Posterior cingulate gyrus (tissue), 11 donors: ENCODE measurements around the gene COL20A1.

Source experiments
- DNase-seq, 10 donors: peaks; one replicate each; pipeline versions ENCODE4 v3.0.0 to v3.0.0-alpha.2; 2020 to 2021; ENCODE audit warnings: mixed read lengths in 3 of 10
- intact Hi-C: fragments of 100-400 bp; cut with DNase I; formaldehyde crosslinking; loops from one replicate; pipeline ENCODE4 v1.15.1; 2023

Gene COL20A1

DNA sequence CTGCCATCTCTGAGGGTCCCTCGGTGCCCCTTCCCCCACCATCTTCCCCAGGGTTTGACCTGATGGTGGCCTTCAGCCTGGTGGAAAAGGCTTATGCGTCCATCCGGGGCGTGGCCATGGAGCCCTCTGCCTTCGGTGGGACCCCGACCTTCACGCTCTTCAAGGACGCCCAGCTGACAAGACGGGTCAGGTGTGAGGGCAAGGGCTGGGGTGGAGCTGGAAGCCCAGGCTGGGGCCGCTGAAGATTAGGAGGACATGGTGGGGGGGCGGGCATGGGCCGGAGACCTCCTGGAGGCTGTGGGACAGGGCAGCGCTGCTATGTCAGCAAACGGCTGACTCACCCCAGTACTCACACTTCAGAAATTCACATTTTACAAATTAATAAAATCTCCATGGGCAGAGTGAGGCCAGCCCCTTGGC lies 23.5 kb downstream of the COL20A1 start:
- intact Hi-C loops: no loop called here
- peak in 2 of 10 donors; percentile 39 to 71 for DNase-seq

DNA sequence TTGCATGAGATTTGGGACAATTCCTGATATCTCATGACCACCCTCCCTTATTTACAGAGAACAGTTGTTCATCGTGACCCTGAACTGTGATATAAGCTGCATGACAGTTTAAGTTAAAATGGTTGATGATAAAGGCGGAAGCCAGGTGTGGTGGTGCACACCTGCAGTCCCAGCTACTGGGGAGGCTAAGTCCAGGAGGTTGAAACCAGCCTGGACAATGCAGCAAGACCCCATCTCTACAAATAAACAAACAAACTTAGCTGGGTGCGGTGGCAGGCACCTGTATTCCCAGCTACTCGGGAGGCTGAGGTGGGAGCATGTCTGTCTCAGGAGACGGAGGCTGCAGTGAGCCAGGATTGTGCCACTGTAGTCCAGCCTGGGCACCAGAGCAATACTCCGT lies 24.1 kb downstream of the COL20A1 start:
- intact Hi-C loops: no loop called here
- peak in 2 of 10 donors; percentile 1 to 29 for DNase-seq

DNA sequence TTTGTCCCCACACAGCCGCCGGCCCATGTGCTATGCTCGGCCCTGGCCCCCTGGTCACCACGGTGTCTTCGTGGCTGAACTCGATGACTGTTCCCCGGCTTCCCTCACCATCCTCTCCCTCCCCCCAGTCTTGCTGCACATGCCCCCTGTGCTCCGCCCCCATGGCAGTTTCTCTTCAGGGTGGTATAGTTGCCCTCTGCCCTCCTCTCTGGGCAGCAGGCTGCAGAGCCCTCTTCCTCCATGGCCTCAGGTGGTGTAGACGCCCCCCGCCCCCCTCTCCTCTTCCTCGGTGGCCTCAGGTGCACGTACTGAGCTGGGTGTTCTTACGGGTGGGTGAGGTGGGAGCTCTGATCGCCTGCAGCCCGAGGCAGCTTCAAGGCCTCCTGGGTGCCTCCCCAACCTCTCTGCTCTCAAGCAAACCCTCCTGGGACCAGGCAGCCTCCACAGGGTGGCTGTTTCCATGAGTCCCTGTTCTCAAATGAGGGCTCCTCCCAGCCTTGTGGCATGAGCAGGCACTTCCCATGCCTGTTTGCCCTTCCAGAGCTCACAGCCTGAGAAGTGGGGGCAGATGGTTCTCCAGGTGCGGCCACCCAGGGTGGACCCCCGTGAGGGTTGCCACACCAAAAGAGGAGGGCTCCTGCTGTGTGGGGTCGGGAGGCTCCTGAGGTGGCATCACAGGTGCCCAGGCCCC lies 24.8 kb downstream of the COL20A1 start:
- DNase-seq: peak in 5 of 10 donors; percentile 3 to 73 (median 42)
- intact Hi-C loops: no loop called here

DNA sequence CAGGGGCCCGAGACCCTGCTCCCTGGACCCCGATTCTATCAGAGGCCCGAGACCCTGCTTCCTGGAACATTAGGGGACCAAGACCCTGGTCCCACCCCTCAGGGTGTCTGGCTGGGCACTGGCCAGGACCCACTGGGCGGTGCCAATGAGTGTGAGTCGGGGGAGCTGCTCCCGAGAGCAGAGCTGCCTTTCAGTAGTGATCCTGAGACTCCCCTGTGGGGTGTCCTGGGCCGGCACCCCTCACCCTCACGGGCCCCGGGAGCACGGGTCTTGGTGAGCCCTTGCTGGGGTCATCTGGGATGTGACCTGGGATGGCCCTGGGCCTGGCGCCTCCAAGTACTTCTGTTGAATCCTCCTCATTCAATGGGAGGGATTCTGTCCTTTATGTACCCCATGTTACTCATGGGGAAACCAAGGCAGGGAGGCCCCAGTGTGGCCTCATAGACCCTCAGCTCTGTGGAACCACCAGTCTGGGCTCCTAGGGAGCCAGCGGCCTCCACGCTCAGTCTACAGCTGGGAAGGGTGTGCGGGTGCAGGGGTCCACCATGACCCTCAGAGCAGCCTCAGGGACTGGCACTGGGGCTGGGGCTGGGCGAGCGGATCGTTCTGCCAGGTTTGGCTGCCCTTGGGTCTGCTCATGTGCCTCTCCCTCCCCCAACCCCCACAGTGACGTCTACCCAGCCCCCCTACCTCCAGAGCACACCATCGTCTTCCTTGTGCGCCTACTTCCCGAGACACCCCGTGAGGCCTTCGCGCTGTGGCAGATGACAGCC lies 25.6 kb downstream of the COL20A1 start:
- peak in 5 of 10 donors; percentile 5 to 77 (median 61) for DNase-seq
- intact Hi-C loops: no loop called here

DNA sequence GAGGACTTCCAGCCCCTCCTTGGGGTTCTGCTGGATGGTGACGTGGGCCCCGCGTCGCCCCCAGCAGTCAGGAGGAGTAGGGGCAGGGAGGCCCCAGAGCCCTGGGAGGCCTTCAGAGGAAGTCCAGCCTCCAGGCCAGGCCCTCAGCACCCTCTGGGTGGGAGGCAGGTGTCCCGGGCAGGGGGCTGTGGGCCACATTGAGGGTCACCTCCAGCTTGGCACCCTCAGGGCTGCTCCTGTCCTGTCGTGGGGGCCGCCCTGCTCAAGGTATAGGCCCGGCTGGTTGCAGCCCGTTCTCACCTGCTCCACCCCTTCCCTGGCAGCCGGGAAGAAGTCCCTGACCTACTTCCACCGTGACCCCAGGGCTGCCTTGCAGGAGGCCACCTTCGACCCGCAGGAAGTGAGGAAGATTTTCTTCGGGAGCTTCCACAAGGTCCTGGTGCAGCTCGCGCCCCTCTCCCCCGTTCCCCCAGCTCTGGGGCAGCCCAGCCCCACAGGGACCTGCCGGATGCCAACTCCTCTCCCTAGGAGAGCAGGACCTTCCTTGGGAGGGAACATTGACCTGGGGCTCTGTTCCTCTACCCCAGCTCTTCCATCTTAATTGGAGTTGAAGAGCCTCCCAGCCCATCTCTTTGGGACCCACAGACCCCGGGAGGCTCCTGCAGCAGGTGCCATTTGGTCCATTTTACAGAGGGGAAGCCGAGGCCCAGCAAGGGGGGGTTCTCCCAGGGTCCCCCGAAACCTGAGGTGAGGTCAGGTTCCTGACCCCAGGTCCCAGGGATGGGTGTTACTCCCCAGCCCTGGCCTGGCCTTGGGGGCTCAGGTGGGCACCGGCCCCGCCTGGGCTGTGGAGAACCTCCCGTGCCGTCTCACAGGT lies 26.4 kb downstream of the COL20A1 start:
- intact Hi-C loops: no loop called here
- DNase-seq: peak in 4 of 10 donors; percentile 1 to 70 (median 54)

DNA sequence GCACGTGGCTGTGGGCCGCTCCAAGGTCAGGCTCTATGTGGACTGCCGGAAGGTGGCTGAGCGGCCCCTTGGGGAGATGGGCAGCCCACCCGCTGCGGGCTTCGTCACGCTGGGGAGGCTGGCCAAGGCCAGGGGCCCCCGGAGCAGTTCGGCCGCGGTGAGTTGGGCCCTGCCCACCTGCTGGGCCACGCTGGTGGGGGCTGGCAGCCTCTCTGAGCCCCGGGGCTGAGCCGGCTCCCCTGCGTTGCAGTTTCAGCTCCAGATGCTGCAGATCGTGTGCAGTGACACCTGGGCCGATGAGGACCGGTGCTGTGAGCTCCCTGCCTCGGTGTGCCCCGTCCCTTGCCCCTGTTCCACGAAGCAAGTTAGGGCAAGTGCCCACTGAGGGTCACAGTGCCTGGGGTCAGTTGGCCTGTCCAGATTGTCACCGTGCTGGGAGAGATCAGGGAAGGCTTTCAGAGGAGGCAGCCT lies 27.1 kb downstream of the COL20A1 start:
- peak in 4 of 10 donors; percentile 2 to 77 (median 36) for DNase-seq
- intact Hi-C loops: no loop called here

DNA sequence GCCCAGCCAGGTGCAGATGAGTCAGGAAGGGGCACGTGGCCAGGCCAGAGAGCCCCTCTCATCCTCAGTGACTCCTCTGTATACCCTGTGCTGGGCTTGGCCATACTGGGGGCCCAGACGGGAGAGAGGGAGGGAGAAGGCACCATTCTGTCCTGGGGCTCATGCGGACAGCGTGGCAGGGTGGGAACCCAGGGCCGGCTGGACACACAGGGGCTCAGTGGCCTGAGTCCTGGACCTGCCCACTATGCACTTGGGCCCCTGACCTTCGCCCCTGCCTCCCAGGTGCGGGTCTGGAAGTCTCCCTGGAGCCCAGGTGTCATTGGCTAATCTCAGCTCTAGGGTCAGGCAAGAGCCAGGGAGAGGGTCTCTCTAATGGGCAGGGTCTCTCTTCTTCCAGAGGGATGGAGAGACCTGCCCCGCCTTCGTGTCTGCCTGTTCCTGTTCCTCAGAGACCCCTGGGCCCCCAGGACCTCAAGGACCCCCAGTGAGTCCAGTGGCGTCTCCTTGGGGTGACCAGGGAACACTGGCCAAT lies 27.7 kb downstream of the COL20A1 start:
- DNase-seq: peak in 4 of 10 donors; percentile 5 to 78 (median 32)
- intact Hi-C loops: no loop called here

DNA sequence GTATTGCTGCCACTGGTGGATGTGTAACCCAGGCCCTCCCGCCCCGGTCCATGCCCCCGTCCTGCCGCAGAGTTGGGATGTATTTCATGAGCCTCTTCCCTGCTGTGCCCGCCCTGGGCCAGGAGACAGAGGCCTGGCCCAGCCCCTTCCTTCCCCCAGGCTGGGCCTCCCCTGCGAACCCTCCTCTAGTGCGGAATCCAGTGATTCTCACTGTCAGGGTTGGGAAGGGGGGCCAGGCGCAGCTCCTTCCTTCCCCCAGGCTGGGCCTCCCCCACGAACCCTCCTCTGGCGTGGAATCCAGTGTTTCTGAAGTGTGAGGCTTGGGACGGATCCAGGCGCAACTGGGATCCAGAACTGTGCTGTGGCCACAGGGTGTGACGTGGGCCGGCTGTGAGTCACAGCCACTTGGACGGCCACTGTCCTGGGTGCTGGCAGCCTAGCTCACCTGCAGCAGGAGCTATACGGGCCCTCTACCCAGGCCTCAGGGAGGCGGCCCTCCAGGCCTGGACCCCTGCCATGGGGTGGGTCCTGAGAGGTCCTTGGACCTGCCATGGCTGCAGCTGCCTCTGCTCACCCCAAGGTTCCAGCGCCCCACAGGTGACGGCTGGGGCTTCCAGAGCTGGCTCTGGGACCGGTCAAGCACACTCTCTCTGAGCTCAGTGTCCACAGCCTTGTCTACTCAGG lies 28.3 kb downstream of the COL20A1 start:
- peak in 8 of 10 donors; percentile 53 to 94 (median 70) for DNase-seq
- intact Hi-C loops: no loop called here

DNA sequence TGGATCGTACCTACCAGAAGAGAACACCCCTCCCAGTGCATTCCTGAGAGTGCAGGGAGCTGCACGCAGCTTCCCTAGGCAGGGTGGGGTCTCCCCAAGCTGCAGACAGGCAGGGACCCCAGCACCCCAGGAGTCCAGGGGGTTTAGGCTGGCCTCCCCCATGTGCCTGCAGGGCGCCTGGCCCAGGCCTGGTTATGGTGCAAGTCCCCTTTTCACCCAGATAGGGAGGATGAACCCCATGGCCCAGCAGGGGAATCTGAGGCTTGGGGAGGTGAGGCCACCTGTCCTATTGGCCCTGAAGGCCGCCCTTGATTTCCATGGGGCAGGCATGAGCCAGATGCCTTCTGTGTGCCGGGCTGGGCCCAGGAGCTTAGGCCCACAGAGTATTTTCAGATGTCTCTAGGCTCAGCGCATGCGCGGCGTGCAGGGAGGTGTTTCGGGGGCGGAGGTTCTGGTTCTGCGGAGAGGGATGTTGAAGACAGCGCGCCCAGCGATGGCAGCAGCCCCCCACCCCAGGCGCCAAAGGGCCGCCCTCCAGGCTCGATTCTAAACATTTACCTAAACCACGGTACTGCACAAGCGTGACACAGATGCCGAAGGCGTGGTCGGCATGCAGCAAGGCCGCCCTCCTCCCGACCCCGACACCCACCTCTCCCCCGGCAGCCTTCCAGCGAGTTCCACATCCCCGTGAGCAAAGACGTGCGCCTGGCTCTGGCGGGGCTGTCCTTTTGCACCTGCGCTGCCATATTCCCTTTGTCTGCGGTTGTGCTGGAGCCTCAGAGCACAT lies 29.4 kb downstream of the COL20A1 start:
- DNase-seq: peak in 8 of 10 donors; percentile 35 to 92 (median 62)
- intact Hi-C loops: no loop called here

DNA sequence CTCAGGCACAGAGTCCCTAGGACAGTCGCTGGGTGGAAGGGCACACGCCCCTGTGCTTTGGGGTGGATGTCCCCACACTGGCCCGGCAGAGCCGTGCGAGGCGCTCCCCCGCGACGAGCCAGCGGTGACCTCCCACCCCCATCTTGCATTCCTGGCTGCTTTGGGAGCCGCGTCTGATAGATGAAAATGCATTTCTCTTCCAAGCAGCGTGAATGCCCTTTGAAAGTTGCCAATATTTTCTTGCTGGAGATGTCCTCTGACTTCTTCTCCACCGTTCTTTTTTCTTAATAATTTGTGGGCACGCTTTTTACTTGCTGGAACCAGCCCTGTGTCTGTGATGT lies 29.9 kb downstream of the COL20A1 start:
- intact Hi-C loops: no loop called here
- peak in 1 of 10 donors; percentile 2 for DNase-seq

DNA sequence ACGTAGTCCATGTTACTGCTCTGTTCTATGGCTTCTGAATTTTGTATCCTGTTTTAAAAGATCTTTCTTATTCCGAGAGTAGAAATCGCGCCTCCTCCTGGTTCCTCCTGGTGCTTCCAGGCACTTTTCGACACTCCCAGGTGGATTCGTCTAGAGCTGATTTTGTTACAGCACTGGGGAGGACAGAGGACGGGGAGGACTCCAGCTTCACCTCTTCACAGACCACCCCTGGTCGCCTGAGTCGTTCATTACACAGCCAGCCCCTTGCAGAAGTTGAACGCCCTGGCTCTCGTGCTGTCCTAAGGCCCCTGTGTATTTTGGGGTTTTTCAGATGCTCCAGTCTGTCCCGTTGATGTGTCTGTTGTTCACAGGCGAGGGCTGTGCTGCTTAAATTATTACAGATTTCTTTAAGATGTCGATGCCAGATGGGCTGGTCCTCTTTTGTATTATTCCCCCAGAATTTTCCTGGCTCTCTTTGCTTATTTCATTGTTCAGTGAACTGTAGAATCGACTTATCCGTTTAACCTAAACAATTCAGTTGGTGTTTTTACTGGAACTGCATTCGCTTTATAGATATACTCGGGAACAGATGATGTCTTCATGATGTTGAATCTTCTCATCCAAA lies 30.5 kb downstream of the COL20A1 start:
- intact Hi-C loops: no loop called here
- DNase-seq: peak in 2 of 10 donors; percentile 2 to 27

DNA sequence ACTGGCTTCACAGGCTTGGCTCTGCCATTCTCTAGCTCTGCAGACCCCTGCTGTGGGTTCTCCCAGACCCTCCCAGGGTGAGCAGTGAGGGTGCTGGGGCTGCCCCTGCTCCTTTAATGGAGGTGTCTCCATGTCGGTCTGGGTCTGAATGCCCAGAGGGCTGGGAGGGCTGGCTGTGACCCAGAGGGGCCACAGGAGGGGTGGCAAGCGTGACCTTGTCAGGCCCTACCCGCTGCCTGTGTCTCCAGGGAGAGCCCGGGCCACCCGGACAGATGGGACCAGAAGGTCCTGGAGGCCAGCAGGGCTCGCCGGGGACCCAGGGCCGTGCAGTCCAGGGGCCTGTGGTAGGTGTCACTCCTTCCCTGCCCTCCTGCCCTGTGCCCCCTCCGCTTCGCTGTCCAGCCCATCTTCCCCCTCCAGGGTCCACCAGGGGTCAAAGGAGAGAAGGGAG lies 32.1 kb downstream of the COL20A1 start:
- intact Hi-C loops: no loop called here
- peak in 5 of 10 donors; percentile 8 to 64 (median 42) for DNase-seq

DNA sequence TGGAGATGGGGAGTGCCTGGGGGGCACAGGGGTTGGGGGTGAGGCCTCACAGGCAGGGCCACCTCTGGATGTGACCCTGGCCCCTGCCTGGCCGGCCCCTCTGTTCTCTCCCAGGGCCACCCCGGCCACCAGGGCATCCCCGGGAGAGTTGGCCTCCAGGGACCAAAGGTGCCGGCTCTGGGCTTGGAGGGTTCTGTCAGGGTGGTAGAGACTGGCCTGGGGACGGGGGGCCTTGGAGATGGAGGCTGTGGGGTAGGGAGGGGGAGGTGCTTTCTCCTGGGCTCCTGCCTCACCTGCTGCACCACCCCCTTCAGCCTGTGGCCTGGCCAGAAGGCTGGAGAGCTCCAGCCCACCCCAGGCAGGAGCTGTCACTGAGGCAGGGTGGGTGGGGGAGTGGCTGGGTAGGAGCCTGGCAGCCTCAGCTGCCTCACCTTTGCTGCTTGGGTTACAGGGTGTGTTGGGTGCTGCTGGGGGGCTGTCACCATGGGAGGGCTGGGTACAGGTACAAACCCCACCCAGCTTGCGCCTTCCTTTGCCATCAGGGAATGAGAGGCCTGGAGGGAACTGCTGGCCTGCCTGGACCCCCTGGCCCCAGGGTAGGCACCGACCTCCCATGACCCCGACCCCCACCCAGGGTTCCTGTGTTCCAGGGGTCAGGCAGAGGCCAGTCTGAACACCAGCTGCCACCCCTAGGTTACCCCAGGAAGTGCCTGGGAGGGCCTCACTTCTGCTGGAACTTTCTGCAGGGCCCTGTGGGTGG lies 32.7 kb downstream of the COL20A1 start:
- DNase-seq: peak in 3 of 10 donors; percentile 41 to 77 (median 46)
- intact Hi-C loops: no loop called here

DNA sequence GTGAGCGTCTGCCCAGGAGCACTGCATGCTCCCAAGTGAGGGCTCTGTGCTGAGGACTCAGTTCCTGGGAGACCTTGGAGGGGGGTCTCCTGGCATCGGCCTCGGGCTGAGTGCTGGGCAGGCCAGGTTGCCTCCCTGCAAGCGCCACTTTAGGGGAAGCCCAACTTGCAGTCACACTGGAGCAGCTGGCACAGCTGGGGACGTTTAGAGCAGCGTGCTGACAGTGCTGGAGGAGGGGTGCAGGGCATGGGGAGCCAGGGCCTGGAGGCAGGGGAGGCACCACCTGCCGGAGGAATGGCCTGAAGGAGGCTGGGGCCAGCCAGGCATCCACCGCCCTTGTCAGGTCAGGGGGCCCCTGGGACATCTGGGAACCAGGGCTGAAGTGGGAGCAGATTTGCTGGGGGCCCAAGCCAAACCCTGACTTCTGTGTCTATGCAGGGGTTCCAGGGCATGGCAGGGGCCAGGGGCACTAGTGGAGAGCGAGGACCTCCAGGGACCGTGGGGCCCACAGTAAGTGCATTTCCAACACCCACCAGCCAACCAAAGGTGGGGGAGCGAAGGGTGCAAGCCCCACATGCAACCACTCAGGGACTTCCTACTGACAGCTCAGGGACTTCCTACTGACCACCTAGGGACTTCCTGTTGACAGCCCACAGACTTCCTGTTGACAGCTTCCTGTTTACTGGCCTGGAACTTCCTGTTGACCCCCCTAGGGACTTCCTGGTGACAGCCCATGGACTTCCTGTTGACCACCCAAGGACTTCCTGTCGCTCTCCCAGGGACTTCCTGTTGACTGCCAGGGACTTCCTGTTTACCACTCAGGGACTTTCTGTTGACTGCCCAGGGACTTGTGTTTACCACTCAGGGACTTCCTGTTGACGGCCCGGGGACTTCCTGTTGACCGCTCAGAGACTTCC lies 33.6 kb downstream of the COL20A1 start:
- intact Hi-C loops: no loop called here
- peak in 3 of 10 donors; percentile 22 to 73 (median 65) for DNase-seq

DNA sequence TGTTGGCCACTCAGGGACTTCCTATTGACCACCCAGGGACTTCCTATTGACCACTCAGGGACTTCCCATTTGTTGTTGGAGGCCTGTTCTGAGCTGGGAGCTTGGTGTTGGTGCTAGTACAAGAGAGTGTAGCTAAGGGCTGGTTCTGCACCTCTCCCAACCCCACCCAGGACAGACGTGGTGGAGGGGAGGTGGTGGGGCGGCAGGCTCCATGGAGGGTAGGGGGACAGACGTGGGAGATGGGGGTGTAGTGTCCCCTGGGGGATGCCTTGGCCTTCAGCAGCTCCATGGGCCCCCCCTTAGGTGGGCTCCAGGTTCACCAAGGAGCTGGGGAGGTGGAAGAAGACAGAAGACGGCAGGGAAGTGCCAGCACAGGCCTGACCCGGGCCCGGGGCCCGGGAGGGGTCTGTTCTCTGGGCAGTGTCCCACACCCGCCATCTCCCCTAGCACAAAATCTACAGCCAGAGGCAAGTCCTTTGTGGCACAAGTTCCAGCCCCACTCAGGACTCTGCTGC lies 34.3 kb downstream of the COL20A1 start:
- peak in 3 of 10 donors; percentile 33 to 57 (median 49) for DNase-seq
- intact Hi-C loops: no loop called here

DNA sequence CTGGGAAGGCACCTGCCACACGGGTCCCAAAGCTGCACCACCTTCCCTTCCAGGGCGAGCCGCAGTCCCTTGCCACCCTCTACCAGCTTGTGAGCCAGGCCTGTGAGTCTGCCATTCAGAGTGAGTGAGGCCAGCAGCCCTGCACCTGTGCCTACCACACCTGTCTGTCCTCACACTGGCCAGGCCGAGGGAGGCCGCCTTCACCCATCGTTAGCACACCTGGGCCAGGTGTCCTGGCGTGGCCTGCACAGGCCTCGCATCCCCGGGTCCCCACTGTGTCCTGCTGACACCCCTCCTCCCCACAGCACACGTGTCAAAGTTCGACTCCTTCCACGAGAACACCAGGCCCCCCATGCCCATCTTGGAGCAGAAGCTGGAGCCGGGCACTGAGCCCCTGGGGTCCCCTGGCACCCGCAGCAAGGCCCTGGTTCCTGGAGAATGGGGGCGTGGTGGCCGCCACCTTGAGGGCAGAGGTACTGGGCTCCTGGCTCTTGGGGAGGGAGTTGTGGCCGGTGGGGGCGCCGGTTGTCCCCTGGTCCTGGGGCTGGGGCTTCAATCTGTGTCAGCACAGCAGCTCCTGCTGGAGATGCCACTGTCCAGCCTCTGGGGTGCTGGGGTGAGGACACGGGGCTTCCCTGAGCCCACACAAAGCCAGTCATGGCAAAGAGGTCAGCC lies 35.2 kb downstream of the COL20A1 start:
- intact Hi-C loops: no loop called here
- peak in 3 of 10 donors; percentile 1 to 73 (median 61) for DNase-seq
